GM18519 (cell line): Measurements from ENCODE around the gene UBQLN4.
A peak's percentile ranks its signal among the peaks of the same experiment; 100 is the strongest.
"Not testable (repeated sequence)": the region's sequence is repeated elsewhere in the genome, so short reads cannot be mapped to it uniquely, and the experiment has no call there.

ENCODE experiments used
- ATAC-seq: cut with Tn5 transposase; IDR thresholded peaks from one replicate; pipeline ENCODE4 v1.9.1; 2021; ENCODE audit warnings: mild to moderate bottlenecking, moderate library complexity; ENCODE audit not compliant: unreplicated experiment, low FRiP score

UBQLN4 gene

GRCh38 chr1:156062189-156062588 is 8.6 kb upstream of the UBQLN4 start:
- ATAC-seq: no peak

- ATAC-seq: no peak
Observed at GRCh38 chr1:156060937-156061636, 7.5 kb upstream of the UBQLN4 start, which contains the start of gene RAB25. RAB25 (plus strand) TSS chr1:156061160; CDS start chr1:156061401, 241 bp downstream.

- no peak for ATAC-seq
Observed at GRCh38 chr1:156056326-156056849, 2.8 kb upstream of the UBQLN4 start.

- no peak for ATAC-seq
Observed at GRCh38 chr1:156055281-156056048, 1.9 kb upstream of the UBQLN4 start.

- ATAC-seq: peak; percentile 67
Observed at GRCh38 chr1:156054500-156055280, 1.1 kb upstream of the UBQLN4 start, which contains the start of gene LAMTOR2. LAMTOR2 (plus strand) TSS chr1:156054782; CDS start chr1:156054890, 108 bp downstream.

- no peak for ATAC-seq
Observed at GRCh38 chr1:156052862-156053767, 483 bp downstream of the UBQLN4 start.

- ATAC-seq: no peak
Observed at GRCh38 chr1:156051011-156051725, 2.4 kb downstream of the UBQLN4 start.

- ATAC-seq: no peak
Observed at GRCh38 chr1:156050376-156050775, 3.2 kb downstream of the UBQLN4 start.

- no peak for ATAC-seq
Observed at GRCh38 chr1:156048663-156049258, 4.8 kb downstream of the UBQLN4 start.

- ATAC-seq: no peak
Observed at GRCh38 chr1:156045076-156045475, 8.5 kb downstream of the UBQLN4 start.

- no peak for ATAC-seq
Observed at GRCh38 chr1:156042828-156043227, 10.8 kb downstream of the UBQLN4 start.

GRCh38 chr1:156034991-156035390 is 18.6 kb downstream of the UBQLN4 start:
- ATAC-seq: not testable (repeated sequence)

GRCh38 chr1:156033011-156033410 is 20.6 kb downstream of the UBQLN4 start:
- no peak for ATAC-seq

GRCh38 chr1:156026588-156026987 is 27.0 kb downstream of the UBQLN4 start:
- no peak for ATAC-seq

- ATAC-seq: no peak
Observed at GRCh38 chr1:156025876-156026275, 27.7 kb downstream of the UBQLN4 start.

- no peak for ATAC-seq
Observed at GRCh38 chr1:156024801-156025200, 28.8 kb downstream of the UBQLN4 start.

- no peak for ATAC-seq
Observed at GRCh38 chr1:156021954-156022353, 31.6 kb downstream of the UBQLN4 start.

- ATAC-seq: no peak
Observed at GRCh38 chr1:156021093-156021428, 32.5 kb downstream of the UBQLN4 start.
